ENCODE data around the gene FAM210B. TPM values are rescaled to one million over a fixed set of nuclear protein-coding genes. Genes with fewer than 3 reads are reported as not detected.

Gene FAM210B
- total and polyA plus RNA-seq, 2 of the 13 experiments (the other 11 are each of a cell fraction or from before 2014, with no cell fraction given): 75.9 to 107 TPM

DNA sequence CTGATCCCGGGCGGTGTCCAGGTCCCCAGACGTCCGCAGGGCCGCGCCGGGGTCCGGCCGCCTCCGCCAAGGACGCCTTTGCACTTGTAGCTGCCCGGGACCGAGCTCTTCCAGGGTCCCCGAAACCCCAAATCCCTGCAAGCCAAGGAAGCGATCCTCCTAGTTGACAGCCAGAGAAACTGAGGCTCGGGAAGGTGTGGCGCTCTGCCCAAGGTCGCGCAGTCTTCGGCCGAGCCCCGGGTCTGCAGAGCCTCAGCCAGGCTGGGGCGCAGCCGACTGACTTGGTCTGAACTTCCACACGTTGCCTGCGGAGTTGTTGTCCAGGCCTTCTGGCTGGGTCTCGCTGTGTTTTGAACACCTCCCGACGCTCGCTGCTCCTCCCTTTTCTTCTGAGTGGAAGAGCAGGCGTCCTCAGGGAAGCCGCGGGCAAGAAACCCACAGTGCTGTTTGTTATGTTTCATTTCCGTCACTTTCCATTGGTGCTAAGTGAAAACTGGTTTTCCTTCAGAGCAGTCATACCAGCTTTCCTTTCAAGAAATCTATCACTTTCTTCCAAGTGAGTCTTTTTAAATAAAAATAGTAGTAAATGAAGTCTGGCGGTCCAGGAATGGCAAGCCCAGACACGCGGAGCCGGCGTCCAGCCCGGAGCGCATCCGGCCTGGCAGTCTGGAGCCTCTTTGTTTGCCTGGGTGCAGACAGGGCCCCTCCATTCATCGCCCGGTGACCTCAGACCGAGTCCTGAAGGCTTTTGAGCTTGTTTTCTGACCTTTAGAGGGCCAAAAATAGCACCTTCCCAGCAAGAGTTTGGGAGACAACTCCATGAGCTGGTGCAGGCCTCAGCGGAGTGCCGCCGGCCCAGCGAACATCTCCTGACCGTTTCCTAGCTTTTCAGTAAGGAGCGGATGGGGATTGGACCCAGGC is 698 bp downstream of the FAM210B start (continued):
- no peak for TF ChIP-seq HDAC6 (IDR thresholded peaks at IDR 0.05; ENCODE audit: low read depth, low read length)
- TF ChIP-seq, protein P1, sequence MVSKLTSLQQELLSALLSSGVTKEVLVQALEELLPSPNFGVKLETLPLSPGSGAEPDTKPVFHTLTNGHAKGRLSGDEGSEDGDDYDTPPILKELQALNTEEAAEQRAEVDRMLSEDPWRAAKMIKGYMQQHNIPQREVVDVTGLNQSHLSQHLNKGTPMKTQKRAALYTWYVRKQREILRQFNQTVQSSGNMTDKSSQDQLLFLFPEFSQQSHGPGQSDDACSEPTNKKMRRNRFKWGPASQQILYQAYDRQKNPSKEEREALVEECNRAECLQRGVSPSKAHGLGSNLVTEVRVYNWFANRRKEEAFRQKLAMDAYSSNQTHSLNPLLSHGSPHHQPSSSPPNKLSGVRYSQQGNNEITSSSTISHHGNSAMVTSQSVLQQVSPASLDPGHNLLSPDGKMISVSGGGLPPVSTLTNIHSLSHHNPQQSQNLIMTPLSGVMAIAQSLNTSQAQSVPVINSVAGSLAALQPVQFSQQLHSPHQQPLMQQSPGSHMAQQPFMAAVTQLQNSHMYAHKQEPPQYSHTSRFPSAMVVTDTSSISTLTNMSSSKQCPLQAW (CRISPR knock-in tag; IDR thresholded peaks at IDR 0.05): 0 out of 2 replicates have a peak, but pooled peaks have one; percentile 57
- no peak for TF ChIP-seq YY1 (IDR thresholded peaks at IDR 0.05; ENCODE audit: insufficient read depth, insufficient replicate concordance, low read depth, low read length)
- TF ChIP-seq, protein P2, sequence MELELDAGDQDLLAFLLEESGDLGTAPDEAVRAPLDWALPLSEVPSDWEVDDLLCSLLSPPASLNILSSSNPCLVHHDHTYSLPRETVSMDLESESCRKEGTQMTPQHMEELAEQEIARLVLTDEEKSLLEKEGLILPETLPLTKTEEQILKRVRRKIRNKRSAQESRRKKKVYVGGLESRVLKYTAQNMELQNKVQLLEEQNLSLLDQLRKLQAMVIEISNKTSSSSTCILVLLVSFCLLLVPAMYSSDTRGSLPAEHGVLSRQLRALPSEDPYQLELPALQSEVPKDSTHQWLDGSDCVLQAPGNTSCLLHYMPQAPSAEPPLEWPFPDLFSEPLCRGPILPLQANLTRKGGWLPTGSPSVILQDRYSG (CRISPR knock-in tag; IDR thresholded peaks at IDR 0.05): peak; percentile 78; the same call in 1 of the 2 replicates
- TF ChIP-seq, protein P3, sequence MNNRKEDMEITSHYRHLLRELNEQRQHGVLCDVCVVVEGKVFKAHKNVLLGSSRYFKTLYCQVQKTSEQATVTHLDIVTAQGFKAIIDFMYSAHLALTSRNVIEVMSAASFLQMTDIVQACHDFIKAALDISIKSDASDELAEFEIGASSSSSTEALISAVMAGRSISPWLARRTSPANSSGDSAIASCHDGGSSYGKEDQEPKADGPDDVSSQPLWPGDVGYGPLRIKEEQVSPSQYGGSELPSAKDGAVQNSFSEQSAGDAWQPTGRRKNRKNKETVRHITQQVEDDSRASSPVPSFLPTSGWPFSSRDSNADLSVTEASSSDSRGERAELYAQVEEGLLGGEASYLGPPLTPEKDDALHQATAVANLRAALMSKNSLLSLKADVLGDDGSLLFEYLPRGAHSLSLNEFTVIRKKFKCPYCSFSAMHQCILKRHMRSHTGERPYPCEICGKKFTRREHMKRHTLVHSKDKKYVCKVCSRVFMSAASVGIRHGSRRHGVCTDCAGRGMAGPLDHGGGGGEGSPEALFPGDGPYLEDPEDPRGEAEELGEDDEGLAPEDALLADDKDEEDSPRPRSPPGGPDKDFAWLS (CRISPR knock-in tag; IDR thresholded peaks at IDR 0.05; ENCODE audit: borderline replicate concordance): peak; percentile 26; the same call in 1 of the 2 replicates
- peak; percentile 42; the same call in 1 of the 2 replicates for TF ChIP-seq ETV5 (CRISPR knock-in tag; IDR thresholded peaks at IDR 0.05; ENCODE audit: borderline replicate concordance)
- TF ChIP-seq, protein P4, sequence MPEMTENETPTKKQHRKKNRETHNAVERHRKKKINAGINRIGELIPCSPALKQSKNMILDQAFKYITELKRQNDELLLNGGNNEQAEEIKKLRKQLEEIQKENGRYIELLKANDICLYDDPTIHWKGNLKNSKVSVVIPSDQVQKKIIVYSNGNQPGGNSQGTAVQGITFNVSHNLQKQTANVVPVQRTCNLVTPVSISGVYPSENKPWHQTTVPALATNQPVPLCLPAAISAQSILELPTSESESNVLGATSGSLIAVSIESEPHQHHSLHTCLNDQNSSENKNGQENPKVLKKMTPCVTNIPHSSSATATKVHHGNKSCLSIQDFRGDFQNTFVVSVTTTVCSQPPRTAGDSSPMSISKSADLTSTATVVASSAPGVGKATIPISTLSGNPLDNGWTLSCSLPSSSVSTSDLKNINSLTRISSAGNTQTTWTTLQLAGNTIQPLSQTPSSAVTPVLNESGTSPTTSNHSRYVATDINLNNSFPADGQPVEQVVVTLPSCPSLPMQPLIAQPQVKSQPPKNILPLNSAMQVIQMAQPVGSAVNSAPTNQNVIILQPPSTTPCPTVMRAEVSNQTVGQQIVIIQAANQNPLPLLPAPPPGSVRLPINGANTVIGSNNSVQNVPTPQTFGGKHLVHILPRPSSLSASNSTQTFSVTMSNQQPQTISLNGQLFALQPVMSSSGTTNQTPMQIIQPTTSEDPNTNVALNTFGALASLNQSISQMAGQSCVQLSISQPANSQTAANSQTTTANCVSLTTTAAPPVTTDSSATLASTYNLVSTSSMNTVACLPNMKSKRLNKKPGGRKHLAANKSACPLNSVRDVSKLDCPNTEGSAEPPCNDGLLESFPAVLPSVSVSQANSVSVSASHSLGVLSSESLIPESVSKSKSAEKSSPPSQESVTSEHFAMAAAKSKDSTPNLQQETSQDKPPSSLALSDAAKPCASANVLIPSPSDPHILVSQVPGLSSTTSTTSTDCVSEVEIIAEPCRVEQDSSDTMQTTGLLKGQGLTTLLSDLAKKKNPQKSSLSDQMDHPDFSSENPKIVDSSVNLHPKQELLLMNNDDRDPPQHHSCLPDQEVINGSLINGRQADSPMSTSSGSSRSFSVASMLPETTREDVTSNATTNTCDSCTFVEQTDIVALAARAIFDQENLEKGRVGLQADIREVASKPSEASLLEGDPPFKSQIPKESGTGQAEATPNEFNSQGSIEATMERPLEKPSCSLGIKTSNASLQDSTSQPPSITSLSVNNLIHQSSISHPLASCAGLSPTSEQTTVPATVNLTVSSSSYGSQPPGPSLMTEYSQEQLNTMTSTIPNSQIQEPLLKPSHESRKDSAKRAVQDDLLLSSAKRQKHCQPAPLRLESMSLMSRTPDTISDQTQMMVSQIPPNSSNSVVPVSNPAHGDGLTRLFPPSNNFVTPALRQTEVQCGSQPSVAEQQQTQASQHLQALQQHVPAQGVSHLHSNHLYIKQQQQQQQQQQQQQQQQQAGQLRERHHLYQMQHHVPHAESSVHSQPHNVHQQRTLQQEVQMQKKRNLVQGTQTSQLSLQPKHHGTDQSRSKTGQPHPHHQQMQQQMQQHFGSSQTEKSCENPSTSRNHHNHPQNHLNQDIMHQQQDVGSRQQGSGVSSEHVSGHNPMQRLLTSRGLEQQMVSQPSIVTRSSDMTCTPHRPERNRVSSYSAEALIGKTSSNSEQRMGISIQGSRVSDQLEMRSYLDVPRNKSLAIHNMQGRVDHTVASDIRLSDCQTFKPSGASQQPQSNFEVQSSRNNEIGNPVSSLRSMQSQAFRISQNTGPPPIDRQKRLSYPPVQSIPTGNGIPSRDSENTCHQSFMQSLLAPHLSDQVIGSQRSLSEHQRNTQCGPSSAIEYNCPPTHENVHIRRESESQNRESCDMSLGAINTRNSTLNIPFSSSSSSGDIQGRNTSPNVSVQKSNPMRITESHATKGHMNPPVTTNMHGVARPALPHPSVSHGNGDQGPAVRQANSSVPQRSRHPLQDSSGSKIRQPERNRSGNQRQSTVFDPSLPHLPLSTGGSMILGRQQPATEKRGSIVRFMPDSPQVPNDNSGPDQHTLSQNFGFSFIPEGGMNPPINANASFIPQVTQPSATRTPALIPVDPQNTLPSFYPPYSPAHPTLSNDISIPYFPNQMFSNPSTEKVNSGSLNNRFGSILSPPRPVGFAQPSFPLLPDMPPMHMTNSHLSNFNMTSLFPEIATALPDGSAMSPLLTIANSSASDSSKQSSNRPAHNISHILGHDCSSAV (CRISPR knock-in tag; IDR thresholded peaks at IDR 0.05; ENCODE audit: borderline replicate concordance): no peak
- TF ChIP-seq, protein P5, sequence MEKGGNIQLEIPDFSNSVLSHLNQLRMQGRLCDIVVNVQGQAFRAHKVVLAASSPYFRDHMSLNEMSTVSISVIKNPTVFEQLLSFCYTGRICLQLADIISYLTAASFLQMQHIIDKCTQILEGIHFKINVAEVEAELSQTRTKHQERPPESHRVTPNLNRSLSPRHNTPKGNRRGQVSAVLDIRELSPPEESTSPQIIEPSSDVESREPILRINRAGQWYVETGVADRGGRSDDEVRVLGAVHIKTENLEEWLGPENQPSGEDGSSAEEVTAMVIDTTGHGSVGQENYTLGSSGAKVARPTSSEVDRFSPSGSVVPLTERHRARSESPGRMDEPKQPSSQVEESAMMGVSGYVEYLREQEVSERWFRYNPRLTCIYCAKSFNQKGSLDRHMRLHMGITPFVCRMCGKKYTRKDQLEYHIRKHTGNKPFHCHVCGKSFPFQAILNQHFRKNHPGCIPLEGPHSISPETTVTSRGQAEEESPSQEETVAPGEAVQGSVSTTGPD (CRISPR knock-in tag; IDR thresholded peaks at IDR 0.05): no peak
- no peak for TF ChIP-seq ZNF781 (CRISPR knock-in tag; IDR thresholded peaks at IDR 0.05; ENCODE audit: borderline replicate concordance, not compliant biosample characterization)
- no peak for TF ChIP-seq ZNF570 (CRISPR knock-in tag; IDR thresholded peaks at IDR 0.05; ENCODE audit: borderline replicate concordance)
- TF ChIP-seq FOXM1 (CRISPR knock-in tag; IDR thresholded peaks at IDR 0.05): no peak
- no peak; the same call in none of the 2 replicates for TF ChIP-seq ZNF501 (CRISPR knock-in tag; IDR thresholded peaks at IDR 0.05)
